Choroid plexus epithelial cell (primary cell): Measurements from ENCODE around the gene DNAJC22.
"Not testable (repeated sequence)": the region's sequence is repeated elsewhere in the genome, so short reads cannot be mapped to it uniquely, and the experiment has no call there.

Experiments
- DNase-seq: peaks from one replicate; pipeline ENCODE4 v3.0.0-alpha.2; 2010; ENCODE audit warnings: low read depth
- H3K4me3 ChIP-seq: 2 replicates; pipeline ENCODE4 v1.5.1; 2011; ENCODE audit warnings: low read depth, mild to moderate bottlenecking, control low read depth, low read length, moderate library complexity
- TF ChIP-seq, protein P1 (sequence below): conservative IDR thresholded peaks from 2 replicates; pipeline ENCODE4 v1.5.1; 2011; ENCODE audit warnings: low read depth, mild to moderate bottlenecking, control low read depth, inconsistent platforms, low read length, moderate library complexity

DNAJC22 gene

DNA sequence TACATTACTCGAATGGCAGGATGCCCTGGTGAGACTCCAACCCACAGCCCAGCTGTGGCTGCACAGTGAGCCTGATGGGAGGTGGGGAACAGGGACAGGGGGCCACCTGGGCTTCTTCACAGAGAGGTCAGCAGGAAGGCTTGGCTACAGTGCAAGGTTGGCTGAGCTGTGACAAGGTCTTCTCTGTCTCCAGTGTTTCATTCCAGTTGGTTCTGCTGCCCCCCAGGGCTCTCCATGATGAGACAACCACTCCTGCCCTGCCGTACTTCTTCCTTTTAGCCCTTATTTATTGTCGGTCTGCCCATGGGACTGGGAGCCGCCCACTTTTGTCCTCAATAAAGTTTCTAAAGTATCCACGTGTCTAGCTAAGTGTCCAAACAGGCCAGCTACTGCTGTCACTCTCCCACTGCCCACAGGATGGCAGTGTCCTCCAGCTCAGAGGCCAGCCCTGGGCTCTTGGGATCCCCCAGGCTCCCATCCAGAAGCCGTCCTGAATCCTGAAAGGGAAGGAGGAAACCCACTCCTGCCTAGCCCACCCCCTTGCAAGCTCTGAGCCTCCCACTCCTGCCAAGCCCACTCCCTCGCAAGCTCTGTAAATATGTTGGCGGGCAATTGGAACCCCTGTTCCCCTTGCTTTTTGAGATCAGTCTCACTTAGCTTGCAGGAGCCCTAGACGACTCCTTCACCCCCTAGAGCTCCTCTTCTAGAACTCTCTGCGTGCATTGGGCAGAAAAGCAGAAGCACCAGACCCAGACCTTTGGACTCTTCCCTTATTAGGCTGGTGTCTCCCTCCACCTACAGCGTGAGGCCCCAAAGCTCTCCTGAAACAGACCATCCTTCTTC lies 15.1 kb upstream of the DNAJC22 start:
- DNase-seq, result peak; percentile 90
- TF ChIP-seq, protein P1, sequence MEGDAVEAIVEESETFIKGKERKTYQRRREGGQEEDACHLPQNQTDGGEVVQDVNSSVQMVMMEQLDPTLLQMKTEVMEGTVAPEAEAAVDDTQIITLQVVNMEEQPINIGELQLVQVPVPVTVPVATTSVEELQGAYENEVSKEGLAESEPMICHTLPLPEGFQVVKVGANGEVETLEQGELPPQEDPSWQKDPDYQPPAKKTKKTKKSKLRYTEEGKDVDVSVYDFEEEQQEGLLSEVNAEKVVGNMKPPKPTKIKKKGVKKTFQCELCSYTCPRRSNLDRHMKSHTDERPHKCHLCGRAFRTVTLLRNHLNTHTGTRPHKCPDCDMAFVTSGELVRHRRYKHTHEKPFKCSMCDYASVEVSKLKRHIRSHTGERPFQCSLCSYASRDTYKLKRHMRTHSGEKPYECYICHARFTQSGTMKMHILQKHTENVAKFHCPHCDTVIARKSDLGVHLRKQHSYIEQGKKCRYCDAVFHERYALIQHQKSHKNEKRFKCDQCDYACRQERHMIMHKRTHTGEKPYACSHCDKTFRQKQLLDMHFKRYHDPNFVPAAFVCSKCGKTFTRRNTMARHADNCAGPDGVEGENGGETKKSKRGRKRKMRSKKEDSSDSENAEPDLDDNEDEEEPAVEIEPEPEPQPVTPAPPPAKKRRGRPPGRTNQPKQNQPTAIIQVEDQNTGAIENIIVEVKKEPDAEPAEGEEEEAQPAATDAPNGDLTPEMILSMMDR, result peak; percentile 92
- no peak overlapping the region for H3K4me3 ChIP-seq

DNA sequence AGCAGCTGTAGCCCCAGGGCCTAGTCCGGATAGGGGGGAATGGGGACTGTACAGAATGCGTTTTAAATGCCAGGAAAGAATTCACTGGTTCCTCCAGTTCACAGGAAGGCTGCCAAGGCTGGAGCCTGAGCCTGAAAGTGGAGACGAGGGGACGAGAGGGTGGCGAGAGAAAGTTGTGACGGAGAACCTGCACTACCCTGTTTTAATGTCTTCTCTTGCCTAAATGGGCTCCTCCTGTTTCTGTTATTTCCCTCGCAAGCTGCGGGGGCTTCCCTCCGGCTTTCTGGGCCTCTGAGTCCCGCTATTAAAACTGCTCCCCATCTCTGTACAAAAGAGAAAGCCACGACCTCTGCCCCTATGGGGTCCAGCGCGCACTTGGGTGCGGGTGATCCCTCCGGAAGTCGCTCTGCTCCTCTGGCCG lies 14.2 kb upstream of the DNAJC22 start:
- no peak overlapping the region for H3K4me3 ChIP-seq
- DNase-seq, result no peak
- TF ChIP-seq, protein P1, result no peak

DNA sequence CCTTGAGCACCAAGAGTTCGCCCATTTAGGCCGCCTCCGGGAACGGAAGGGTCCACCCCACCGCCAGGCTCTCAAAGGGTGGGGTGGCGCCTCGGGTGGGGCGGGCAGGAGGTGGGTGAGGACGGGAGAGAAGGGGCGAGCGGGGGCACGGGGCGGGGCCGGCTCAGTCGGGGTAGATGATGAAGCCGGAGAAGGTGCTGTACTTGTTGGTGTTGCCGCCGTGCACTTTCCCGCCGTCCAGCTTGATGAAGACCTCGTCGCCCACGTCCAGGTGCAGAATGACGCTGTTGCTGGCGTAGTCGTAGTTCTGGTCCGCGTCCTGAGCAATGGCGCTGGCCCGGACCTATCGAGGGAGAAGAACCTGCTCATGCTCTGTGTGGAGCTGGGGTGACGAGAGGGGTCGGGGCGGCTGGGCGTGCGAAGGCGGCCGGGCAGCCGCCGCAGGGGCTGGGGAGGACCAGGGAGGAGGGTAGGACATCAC lies 13.8 kb upstream of the DNAJC22 start:
- TF ChIP-seq, protein P1, result no peak
- H3K4me3 ChIP-seq, result peak overlapping the region; percentile 9
- no peak for DNase-seq

DNA sequence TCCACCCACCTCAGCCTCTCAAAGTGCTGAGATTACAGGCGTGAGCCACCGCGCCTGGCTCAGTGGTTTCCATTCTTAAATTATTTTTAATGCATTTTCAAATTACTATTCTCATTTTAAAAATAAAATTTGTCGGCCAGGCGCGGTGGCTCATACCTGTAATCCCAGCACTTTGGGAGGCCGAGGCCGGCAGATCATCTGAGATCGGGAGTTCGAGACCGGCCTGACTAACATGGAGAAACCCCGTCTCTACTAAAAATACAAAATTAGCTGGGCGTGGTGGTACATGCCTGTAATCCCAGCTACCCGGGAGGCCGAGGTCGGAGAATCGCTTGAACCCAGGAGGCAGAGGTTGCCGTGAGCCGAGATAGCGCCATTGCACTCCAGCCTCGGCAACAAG lies 12.9 kb upstream of the DNAJC22 start:
- H3K4me3 ChIP-seq, DNase-seq: not testable (repeated sequence)

DNA sequence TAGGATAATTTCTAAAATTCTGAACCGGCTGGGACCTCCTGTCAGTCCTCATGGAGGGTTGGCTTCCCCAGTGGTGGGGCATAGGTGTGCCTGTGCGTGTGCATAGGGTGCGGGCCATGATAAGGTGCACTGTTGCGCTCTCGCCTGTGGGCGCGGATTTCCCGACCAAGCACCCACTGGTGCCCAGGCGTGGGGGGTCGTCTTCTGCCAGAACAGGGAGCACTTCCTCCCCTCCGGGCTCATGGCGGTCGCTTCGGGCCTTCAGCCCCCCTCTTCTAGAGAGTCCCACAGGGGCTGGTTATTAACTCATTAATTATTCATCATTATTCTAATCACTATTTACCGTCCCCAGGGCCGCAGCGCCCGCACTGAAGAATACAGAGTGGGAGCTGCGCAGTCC lies 12.5 kb upstream of the DNAJC22 start:
- TF ChIP-seq, protein P1, result no peak

DNA sequence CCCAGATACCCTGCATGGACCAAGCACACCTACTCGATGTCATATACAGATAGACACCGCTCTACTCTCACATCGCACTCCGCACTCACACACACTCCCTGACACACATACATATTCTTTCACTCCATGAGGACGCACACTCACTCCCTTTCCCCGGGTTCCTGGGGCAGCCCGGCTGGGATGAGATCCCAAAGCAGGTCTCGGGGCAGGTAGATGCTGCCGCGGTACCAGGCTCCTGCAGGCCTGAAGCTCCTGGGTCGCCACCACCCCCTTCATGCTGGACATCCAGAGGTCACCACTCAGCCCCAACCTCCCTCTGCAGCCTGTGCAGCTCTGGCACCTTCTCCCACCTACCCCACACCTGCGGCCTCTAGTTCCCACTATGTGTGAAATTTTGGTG lies 12.0 kb upstream of the DNAJC22 start:
- no peak for DNase-seq
- TF ChIP-seq, protein P1, result no peak
- H3K4me3 ChIP-seq, result no peak overlapping the region

More for the DNA sequence above, 12.5 kb upstream of the DNAJC22 start:
- DNase-seq, result no peak
- no peak overlapping the region for H3K4me3 ChIP-seq

DNA sequence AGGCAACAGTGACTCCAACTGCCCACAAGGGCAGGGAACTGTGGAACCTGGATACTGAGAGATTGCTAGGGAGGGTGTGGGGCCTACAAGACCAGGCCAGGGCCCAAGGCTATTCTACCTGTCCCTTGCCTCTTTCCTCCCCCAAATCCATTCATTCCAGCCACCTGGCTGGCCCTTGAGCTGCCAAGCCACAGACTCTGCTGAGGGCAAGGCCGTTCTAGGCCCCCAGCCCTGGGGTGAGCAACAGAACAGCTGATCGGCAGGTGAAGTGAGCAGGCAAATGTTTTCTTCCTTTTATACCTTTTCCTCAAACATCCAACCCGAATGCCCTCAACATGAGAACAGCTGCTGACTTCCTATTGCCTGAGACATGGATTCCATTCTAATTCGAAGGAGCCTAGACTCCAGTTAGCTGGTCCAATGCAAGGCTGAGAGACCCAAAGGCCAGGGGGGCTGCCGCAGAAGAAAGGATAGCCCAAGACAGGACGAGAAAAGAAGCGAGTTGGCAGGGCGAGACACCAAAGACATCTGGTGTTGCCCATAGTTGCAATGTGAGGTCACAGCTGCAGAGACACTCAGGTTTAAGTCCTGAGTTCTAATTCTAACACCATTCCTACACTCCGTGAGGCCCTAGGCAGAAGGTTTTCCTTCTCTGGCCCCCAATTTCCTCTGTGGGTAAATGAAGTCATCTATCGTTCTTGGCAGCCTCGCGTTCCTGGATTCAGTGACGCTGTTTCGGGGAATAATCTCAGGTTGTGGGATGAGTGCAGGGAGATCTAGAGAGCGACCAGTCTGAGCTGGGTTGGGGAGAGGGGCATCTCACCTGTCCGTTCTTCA lies 11.4 kb upstream of the DNAJC22 start:
- no peak overlapping the region for H3K4me3 ChIP-seq
- no peak for DNase-seq
- TF ChIP-seq, protein P1, result no peak
